ENCODE measurements around the gene SLC15A2. TPM values are rescaled to one million over a fixed set of nuclear protein-coding genes. Genes with fewer than 3 reads are reported as not detected.
A peak's percentile ranks its signal among the peaks of the same experiment; 100 is the strongest.

The SLC15A2 gene
- total RNA-seq, 1 experiment from 2014 or later: 0.79 TPM

DNA sequence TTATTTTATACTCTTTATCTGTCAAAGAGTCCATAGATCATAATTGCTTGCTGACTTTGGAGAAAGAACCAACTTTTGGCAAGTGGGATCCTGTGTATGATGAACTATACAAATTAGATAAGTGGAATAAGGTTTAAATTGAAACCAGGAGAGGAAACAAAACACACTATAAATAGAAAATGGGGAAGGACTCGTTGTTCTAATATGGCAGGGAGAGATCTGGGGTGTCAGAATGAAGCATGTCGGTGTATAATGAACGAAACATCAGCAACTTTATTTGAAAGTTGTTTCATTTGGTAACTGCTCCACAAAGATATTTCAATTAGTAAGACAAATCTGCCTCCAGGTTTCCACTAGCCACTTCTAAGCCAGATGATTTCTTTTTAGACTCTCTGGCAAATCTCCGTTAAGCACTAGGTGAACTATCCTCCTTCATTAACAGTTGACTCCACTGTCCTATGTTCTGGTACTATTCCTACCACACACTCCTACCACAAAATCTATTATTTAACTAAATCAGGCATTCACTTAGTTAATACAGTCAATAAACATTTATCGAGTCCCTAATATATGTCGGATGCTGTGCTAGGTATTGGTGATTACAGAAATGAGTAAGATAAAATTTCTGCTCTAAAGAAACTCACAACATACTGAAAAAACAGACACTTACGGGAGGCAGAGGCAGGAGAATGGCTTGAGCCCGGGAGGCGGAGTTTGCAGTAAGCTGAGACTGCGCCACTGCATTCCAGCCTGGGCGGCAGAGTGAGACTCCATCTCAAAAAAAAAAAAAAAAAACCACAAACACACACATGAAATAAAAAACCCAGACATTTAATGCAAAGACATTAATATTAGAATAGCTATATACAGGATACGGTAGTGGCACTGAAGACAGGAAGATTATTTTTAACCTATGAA, 20.1 kb downstream of the SLC15A2 start:
- Mint-ChIP-seq H3K4me3 (ENCODE audit: unreplicated experiment) (no peak overlapping the region), H3K4me1 (ENCODE audit: insufficient read depth, unreplicated experiment) (no peaks in the 10 kb centered on the region), H3K27ac (ENCODE audit: low read depth, unreplicated experiment) (no peak overlapping the region), H3K36me3 (ENCODE audit: insufficient read depth, unreplicated experiment) (no peaks in the 10 kb centered on the region), H3K27me3 (ENCODE audit: insufficient read depth, unreplicated experiment) (no peaks in the 10 kb centered on the region), H3K9me3 (ENCODE audit: unreplicated experiment) (no peaks in the 10 kb centered on the region)
- intact Hi-C loops (cut with micrococcal nuclease): no loop called here
- POLR2A ChIA-PET: no interaction called here
- TF ChIP-seq, protein P1, sequence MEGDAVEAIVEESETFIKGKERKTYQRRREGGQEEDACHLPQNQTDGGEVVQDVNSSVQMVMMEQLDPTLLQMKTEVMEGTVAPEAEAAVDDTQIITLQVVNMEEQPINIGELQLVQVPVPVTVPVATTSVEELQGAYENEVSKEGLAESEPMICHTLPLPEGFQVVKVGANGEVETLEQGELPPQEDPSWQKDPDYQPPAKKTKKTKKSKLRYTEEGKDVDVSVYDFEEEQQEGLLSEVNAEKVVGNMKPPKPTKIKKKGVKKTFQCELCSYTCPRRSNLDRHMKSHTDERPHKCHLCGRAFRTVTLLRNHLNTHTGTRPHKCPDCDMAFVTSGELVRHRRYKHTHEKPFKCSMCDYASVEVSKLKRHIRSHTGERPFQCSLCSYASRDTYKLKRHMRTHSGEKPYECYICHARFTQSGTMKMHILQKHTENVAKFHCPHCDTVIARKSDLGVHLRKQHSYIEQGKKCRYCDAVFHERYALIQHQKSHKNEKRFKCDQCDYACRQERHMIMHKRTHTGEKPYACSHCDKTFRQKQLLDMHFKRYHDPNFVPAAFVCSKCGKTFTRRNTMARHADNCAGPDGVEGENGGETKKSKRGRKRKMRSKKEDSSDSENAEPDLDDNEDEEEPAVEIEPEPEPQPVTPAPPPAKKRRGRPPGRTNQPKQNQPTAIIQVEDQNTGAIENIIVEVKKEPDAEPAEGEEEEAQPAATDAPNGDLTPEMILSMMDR (IDR thresholded peaks at IDR 0.05; ENCODE audit: unreplicated experiment): no peak
- BruUV-seq (replicated peaks): no TSS peak
- DNase-seq (ENCODE audit: unreplicated experiment): no peak
- CTCF ChIA-PET: no interaction called here

DNA sequence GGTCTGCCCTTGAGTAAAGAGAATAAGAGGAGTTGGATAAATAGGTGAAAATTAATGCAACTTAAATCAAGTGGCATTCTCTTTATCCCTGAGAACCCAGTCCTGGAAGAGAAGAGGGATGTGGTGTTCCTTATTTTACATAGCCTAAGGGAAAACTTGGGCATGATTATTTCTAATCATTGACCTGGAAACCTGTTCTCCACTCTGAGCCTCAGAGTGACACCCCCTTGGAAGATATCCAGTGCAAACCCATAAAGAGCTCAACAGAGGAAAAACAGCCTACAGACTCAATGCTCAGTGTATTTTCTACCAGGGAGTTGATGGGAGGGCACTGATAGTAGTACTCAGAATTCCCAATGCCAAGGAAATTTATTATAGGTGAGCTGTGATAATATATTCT, 22.0 kb downstream of the SLC15A2 start:
- intact Hi-C loops (cut with micrococcal nuclease): no loop called here
- H3K9me3 Mint-ChIP-seq (ENCODE audit: unreplicated experiment): no peaks in the 10 kb centered on the region
- TF ChIP-seq, protein P1 (IDR thresholded peaks at IDR 0.05; ENCODE audit: unreplicated experiment): no peak
- H3K4me1 Mint-ChIP-seq (ENCODE audit: insufficient read depth, unreplicated experiment): no peaks in the 10 kb centered on the region
- H3K27ac Mint-ChIP-seq (ENCODE audit: low read depth, unreplicated experiment): no peak overlapping the region
- ChIA-PET POLR2A (no interaction called here), CTCF (interaction anchor here (1.3 kb wide), 1 partner anchor 21 kb away, joined by 3 read pairs; no protein-coding TSS in a partner anchor)
- H3K27me3 Mint-ChIP-seq (ENCODE audit: insufficient read depth, unreplicated experiment): no peaks in the 10 kb centered on the region
- no peak for DNase-seq (ENCODE audit: unreplicated experiment)
- BruUV-seq (replicated peaks): no TSS peak
- no peak overlapping the region for H3K4me3 Mint-ChIP-seq (ENCODE audit: unreplicated experiment)
- H3K36me3 Mint-ChIP-seq (ENCODE audit: insufficient read depth, unreplicated experiment): no peaks in the 10 kb centered on the region

DNA sequence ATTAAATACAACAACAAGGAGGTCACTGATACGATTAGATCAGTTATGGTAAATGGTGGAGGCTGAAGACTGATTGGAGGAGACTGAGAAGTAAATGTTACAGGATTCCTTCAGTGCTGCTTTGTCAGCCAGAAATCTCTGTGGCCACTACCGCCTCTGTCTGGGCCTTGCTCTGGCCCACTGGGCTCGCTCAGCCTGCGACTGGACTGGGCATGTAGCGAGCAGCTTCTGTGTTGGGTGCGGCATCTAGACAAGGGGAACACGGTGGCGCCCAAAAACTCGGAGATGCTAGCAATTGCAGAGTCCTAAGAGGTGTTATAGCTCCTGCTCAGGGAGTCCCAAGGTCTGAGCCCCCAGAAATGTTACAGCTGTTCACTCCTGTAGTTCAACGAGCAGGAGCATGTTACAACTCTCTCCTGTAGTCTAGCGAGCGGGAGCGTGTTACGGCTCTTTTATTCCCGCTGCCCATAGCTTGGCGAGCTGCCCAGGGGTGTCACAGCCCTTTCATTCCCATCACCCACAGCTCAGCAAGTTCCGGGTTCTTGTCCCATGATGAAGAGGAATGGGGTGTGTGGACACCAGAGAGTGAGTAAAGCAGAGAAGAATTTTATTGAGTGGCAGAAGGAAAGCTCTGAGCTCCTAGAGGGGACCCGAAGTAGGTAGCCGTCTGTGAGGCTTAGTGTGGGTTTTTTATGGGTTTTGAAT, 24.7 kb downstream of the SLC15A2 start:
- Mint-ChIP-seq H3K4me1 (ENCODE audit: insufficient read depth, unreplicated experiment) (no peaks in the 10 kb centered on the region), H3K4me3 (ENCODE audit: unreplicated experiment) (no peak overlapping the region), H3K27ac (ENCODE audit: low read depth, unreplicated experiment) (no peak overlapping the region), H3K27me3 (ENCODE audit: insufficient read depth, unreplicated experiment) (no peaks in the 10 kb centered on the region), H3K9me3 (ENCODE audit: unreplicated experiment) (no peaks in the 10 kb centered on the region), H3K36me3 (ENCODE audit: insufficient read depth, unreplicated experiment) (no peaks in the 10 kb centered on the region)
- intact Hi-C loops (cut with micrococcal nuclease): no loop called here
- no TSS peak for BruUV-seq (replicated peaks)
- DNase-seq (ENCODE audit: unreplicated experiment): peak; percentile 1
- TF ChIP-seq, protein P1 (IDR thresholded peaks at IDR 0.05; ENCODE audit: unreplicated experiment): no peak
- POLR2A ChIA-PET: no interaction called here
- CTCF ChIA-PET: no interaction called here

DNA sequence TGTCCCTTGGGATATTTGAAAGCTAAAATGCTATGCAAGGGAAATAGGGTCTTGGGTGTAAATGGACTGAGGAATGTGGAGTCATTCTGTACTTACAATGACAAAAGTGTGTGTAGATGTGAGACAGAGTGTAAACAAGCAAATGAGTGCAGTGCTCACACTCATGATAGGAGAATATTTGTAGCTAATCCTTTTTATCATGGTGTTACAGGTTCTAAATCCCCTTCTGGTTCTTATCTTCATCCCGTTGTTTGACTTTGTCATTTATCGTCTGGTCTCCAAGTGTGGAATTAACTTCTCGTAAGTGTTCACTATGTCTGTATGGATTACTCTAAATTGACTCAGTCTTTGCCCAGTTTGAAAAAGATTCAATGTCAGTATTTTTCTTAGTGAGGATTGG, 30.5 kb downstream of the SLC15A2 start:
- DNase-seq (ENCODE audit: unreplicated experiment): no peak
- Mint-ChIP-seq H3K27ac (ENCODE audit: low read depth, unreplicated experiment) (no peak overlapping the region), H3K9me3 (ENCODE audit: unreplicated experiment) (no peaks in the 10 kb centered on the region), H3K4me3 (ENCODE audit: unreplicated experiment) (no peak overlapping the region), H3K36me3 (ENCODE audit: insufficient read depth, unreplicated experiment) (no peaks in the 10 kb centered on the region), H3K4me1 (ENCODE audit: insufficient read depth, unreplicated experiment) (no peaks in the 10 kb centered on the region), H3K27me3 (ENCODE audit: insufficient read depth, unreplicated experiment) (no peaks in the 10 kb centered on the region)
- ChIA-PET POLR2A (no interaction called here), CTCF (interaction anchor here (0.6 to 1.1 kb wide), 2 partner anchors 108 to 334 kb away, joined by 3 to 4 read pairs; no protein-coding TSS in a partner anchor)
- no TSS peak for BruUV-seq (replicated peaks)
- TF ChIP-seq, protein P1 (IDR thresholded peaks at IDR 0.05; ENCODE audit: unreplicated experiment): no peak
- intact Hi-C loops (cut with micrococcal nuclease): no loop called here
